GM18526 (cell line): ENCODE measurements around the gene RRAGB.
A peak's percentile ranks its signal among the peaks of the same experiment; 100 is the strongest.

ENCODE experiments used
- POLR2A ChIP-seq: IDR thresholded peaks from 3 replicates; pipeline ENCODE4 v1.6.1; 2011; ENCODE audit not compliant: insufficient read length; ENCODE audit errors: extremely low read depth

RRAGB gene, protein sequence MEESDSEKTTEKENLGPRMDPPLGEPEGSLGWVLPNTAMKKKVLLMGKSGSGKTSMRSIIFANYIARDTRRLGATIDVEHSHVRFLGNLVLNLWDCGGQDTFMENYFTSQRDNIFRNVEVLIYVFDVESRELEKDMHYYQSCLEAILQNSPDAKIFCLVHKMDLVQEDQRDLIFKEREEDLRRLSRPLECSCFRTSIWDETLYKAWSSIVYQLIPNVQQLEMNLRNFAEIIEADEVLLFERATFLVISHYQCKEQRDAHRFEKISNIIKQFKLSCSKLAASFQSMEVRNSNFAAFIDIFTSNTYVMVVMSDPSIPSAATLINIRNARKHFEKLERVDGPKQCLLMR

DNA sequence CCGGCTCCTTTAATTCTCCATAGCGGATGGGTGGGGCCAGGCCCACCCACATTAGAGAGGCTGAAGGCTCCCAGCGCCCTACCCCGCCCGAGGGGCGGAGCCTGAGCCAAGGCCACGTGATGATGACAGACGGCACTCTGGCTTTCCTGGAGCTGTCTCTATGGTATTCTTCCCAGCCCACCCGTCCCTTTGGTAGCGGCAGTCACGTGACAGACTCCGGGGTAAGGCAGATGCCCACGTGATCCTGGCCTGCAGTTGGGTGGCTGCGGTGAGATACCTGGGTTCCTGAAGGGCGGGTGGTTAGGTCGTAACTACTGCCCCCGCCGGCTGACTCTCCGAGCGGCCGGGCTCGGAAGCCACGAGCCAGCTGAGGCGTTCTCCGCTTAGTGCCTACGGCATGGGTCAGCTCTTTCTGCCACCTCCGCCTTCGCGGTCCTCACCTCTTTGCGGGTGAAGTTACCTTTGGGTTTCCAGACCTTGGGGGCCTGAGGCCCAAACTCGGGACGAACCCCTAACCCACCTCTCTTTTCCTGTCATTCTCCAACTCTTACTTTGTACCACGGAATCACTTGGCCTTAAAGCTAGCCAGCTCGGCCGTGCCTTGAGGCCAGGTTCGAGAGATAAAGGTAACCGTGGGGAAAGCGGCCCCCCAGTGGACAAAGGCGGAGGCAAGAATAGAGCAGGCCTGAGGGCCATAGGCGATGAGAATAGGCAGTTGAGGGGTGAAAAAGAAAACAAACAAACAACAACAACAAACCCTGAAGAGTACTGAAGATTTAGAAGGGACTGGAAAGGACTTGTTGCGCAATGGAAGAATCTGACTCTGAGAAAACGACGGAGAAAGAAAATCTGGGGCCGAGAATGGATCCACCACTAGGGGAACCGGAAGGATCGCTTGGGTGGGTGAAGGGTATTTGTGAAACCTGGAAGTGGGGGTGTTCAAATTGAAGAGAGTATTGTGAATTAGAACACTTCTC lies at the start of gene RRAGB:
Gene RRAGB (plus strand): TSS at position 229 of the 977 bp plus-strand sequence. CDS start 579 bp downstream, at position 808.
- peak; percentile 63 for TF ChIP-seq POLR2A

- no peak for TF ChIP-seq POLR2A
Observed at GRCh38 chrX:55668084-55668483, 49.5 kb upstream of the RRAGB start.

- TF ChIP-seq POLR2A = no peak
Observed at GRCh38 chrX:55695227-55696018, 22.1 kb upstream of the RRAGB start.

- no peak for TF ChIP-seq POLR2A
Observed at GRCh38 chrX:55697381-55697780, 20.2 kb upstream of the RRAGB start.

- no peak for TF ChIP-seq POLR2A
Observed at GRCh38 chrX:55702671-55703070, 14.9 kb upstream of the RRAGB start.

- no peak for TF ChIP-seq POLR2A
Observed at GRCh38 chrX:55709735-55710134, 7.8 kb upstream of the RRAGB start.

GRCh38 chrX:55710701-55711100 lies 6.8 kb upstream of the RRAGB start:
- no peak for TF ChIP-seq POLR2A

DNA sequence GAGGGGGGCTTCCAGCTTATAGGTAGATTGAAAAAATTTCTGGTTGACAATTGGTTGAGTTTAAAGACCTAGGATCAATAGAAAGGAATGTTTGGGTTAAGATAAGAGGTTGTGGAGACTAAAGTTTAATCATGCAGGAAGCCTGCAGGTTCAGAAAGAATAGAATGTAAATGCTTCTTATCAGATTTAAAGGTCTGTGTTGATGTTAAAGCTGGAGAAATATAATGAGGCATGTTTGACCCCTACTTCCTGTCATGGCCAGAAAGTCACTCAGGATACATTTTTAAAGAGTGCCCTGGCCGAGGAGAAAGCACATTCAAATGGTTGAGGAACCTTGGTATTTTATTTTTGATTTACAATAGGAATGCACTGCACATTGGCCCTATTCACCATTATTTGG lies 3.9 kb upstream of the RRAGB start:
- no peak for TF ChIP-seq POLR2A

GRCh38 chrX:55714161-55714560 lies 3.4 kb upstream of the RRAGB start:
- TF ChIP-seq POLR2A = no peak

DNA sequence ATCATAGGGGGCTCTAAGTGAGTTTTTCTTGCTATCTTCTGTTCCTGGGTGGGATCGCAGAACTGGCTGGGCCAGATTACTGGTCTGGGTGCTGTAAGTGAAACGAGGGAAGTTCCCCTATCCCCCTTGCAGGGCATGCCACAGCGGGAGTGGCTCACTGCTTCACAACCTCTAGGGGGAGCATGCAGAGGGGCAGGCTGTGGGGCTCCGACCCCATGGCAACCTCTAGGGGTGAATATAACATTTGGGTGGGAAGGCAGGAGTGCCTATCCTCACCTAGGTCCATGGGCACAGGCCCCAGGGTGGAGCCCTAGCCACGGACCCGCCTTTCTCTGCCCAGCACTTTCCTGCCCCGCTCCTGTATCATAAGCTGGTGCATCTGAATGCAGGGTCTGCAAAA lies 1.7 kb upstream of the RRAGB start:
- no peak for TF ChIP-seq POLR2A

GRCh38 chrX:55716937-55717336 lies 612 bp upstream of the RRAGB start:
- no peak for TF ChIP-seq POLR2A

- no peak for TF ChIP-seq POLR2A
Observed at GRCh38 chrX:55731826-55732225, 14.3 kb downstream of the RRAGB start.

DNA sequence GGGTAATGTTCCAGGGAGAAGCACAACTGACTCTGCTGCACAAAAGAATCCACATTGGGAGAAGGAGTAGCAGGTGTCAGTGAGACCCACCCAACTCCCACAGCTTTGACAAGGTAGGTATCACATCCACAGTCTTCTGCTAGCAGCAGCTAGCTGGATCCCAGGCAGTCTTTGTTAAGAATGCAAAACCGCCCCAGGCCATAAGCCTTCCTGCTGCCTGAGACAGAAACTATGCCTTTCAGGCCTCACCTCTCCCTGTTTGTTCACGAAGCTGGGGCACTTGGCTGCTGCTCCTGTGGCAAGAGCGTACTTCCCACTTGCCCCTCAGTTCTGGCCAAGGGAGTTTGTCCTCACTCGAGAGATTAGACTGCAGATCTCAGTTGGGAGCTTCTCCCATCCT lies 21.4 kb downstream of the RRAGB start:
- no peak for TF ChIP-seq POLR2A

DNA sequence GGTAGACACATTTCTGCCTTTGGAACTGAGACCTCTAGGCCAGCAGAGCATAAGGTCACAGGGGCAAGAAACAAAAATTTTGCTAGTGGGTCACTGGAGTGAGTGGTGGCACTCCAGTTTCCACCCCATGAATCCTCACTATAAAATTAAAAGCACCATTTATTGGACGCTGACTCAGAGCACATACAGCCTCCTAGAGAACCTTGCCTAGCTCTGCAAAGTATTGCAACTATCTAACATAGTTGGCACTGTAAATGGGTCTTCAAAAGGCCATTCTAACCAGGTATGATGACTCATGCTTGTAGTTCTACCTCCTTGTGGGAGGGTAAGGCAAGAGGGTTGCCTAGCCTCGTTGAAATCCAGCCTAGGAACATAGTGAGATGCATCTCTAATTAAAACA lies 25.1 kb downstream of the RRAGB start:
- TF ChIP-seq POLR2A = no peak

DNA sequence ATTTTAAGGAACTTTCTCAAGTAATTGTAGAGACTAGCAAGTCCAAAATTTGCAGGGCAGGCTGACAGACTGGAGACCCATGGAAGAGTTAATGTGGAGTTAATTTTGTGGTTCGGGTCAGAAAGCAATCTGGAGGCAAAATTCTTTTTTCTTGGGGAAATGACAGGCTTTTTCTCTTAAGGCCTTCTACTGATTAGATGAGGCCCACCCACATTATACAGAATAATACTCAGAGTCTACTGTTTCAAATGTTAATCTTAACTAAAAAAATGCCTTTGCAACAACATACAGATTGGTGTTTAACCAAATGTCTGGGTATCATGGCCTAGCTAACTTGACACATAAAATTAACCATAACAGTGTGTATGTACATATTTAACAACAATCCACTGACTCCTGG lies 32.7 kb downstream of the RRAGB start:
- no peak for TF ChIP-seq POLR2A
